ENCODE results near the gene CACNA1E. TPM values are rescaled to one million over a fixed set of nuclear protein-coding genes. Genes with fewer than 3 reads are reported as not detected.

The CACNA1E gene
- total and polyA plus RNA-seq, 10 donors, result 0.02 to 6.1 (median 1.2) TPM

- WGBS, 5 donors, result 28 to 69% (median 36%) methylated on average over 1 of the region's 1 CpG
- no peaks in the 10 kb centered on the region for H3K4me1 ChIP-seq
Measured at GRCh38 chr1:181635110-181635509, 151.8 kb downstream of the CACNA1E start.

GRCh38 chr1:181637998-181638397 lies 154.7 kb downstream of the CACNA1E start:
- H3K4me1 ChIP-seq, result no peaks in the 10 kb centered on the region
- H3K36me3 ChIP-seq, result no peaks in the 10 kb centered on the region
- DNase-seq, result no peak
- no peaks in the 10 kb centered on the region for H3K9me3 ChIP-seq
- no peak overlapping the region for H3K4me3 ChIP-seq
- peaks cover 0 to 6% (median 0%) of the 10 kb centered on the region in 7 donors for H3K27me3 ChIP-seq (replicated peaks in 1 of 7)
- no peak for TF ChIP-seq POLR2AphosphoS5 (IDR thresholded peaks at IDR 0.05)
- no peak for TF ChIP-seq POLR2A (IDR thresholded peaks at IDR 0.05)
- TF ChIP-seq CTCF (IDR thresholded peaks at IDR 0.05 in 8 of 11, conservative IDR thresholded peaks at IDR 0.05 in 3 of 11), result no peak
- intact Hi-C loops (cut with DNase I; ENCODE audit: low total_unique reads), result no loop called here
- H3K27ac ChIP-seq, result no peak overlapping the region

More at GRCh38 chr1:181635110-181635509, 151.8 kb downstream of the CACNA1E start:
- no peak for DNase-seq
- Histone ChIP-seq H3K27me3 (replicated peaks in 1 of 7) (peaks cover 0 to 5% (median 0%) of the 10 kb centered on the region in 7 donors), H3K9me3 (no peaks in the 10 kb centered on the region), H3K36me3 (no peaks in the 10 kb centered on the region), H3K27ac (no peak overlapping the region), H3K4me3 (no peak overlapping the region)
- TF ChIP-seq CTCF (IDR thresholded peaks at IDR 0.05 in 8 of 11, conservative IDR thresholded peaks at IDR 0.05 in 3 of 11) (no peak), POLR2A (IDR thresholded peaks at IDR 0.05) (no peak)
- intact Hi-C loops (cut with DNase I; ENCODE audit: low total_unique reads), result no loop called here

GRCh38 chr1:181640956-181641355 lies 157.6 kb downstream of the CACNA1E start:
- no peak for DNase-seq
- 78 to 89% (median 87%) methylated on average over 3 of the region's 3 CpGs for WGBS, 5 donors
- TF ChIP-seq POLR2AphosphoS5 (IDR thresholded peaks at IDR 0.05) (no peak), POLR2A (IDR thresholded peaks at IDR 0.05) (no peak), CTCF (IDR thresholded peaks at IDR 0.05 in 8 of 11, conservative IDR thresholded peaks at IDR 0.05 in 3 of 11) (no peak)

GRCh38 chr1:181643631-181644030 lies 160.3 kb downstream of the CACNA1E start:
- Histone ChIP-seq H3K27me3 (replicated peaks in 1 of 7) (peaks cover 0 to 44% (median 0%) of the 10 kb centered on the region in 7 donors), H3K4me1 (no peaks in the 10 kb centered on the region), H3K27ac (no peak overlapping the region), H3K4me3 (no peak overlapping the region), H3K36me3 (no peaks in the 10 kb centered on the region), H3K9me3 (no peaks in the 10 kb centered on the region)
- TF ChIP-seq POLR2AphosphoS5 (IDR thresholded peaks at IDR 0.05) (no peak), POLR2A (IDR thresholded peaks at IDR 0.05) (no peak), CTCF (IDR thresholded peaks at IDR 0.05 in 8 of 11, conservative IDR thresholded peaks at IDR 0.05 in 3 of 11) (no peak)
- intact Hi-C loops (cut with DNase I; ENCODE audit: low total_unique reads), result no loop called here
- no peak for DNase-seq
- WGBS, 5 donors, result 56 to 76% (median 71%) methylated on average over 3 of the region's 3 CpGs

More at GRCh38 chr1:181640956-181641355, 157.6 kb downstream of the CACNA1E start:
- Histone ChIP-seq H3K9me3 (no peaks in the 10 kb centered on the region), H3K36me3 (no peaks in the 10 kb centered on the region), H3K27ac (no peak overlapping the region), H3K4me1 (no peaks in the 10 kb centered on the region), H3K27me3 (replicated peaks in 1 of 7) (peaks cover 0 to 30% (median 0%) of the 10 kb centered on the region in 7 donors), H3K4me3 (no peak overlapping the region)
- intact Hi-C loops (cut with DNase I; ENCODE audit: low total_unique reads), result no loop called here

Measured in spleen (tissue), 11 donors.